BJ (cell line): ENCODE data around the gene SH3BP5L. TPM values are rescaled to one million over a fixed set of nuclear protein-coding genes. Genes with fewer than 3 reads are reported as not detected.

Experiments used
- CTCF ChIA-PET: fragments of 350-600 bp; formaldehyde crosslinking; extraction: SDS; loops from one replicate; lab custom pipeline; 2021; ENCODE audit warnings: antibody characterized with exemption, inconsistent platforms; lab: Yijun Ruan, JAX
- POLR2A ChIA-PET: fragments of 300-600 bp; sonication (Branson Sonifier 250); formaldehyde crosslinking; extraction: SDS; loops from one replicate; lab custom pipeline; 2021; ENCODE audit warnings: antibody characterized with exemption; lab: Charles Lee
- DNase-seq: peaks from one replicate; pipeline ENCODE4 v3.0.0-alpha.2; 2011; ENCODE audit warnings: low read depth
- H3K27me3 ChIP-seq: 2 replicates; pipeline ENCODE4 v1.6.0; 2011; ENCODE audit warnings: low read length; ENCODE audit not compliant: control insufficient read depth, insufficient read depth
- H3K36me3 ChIP-seq: 2 replicates; pipeline ENCODE4 v1.5.1; 2011; ENCODE audit warnings: low read length; ENCODE audit not compliant: control insufficient read depth, insufficient read depth
- H3K4me3 ChIP-seq: 2 replicates; pipeline ENCODE4 v1.5.1; 2011; ENCODE audit warnings: low read depth, mild to moderate bottlenecking, control low read depth, low read length
- CTCF ChIP-seq: IDR thresholded peaks from 2 replicates; pipeline ENCODE4 v1.5.1; 2011; ENCODE audit warnings: low read depth, mild to moderate bottlenecking, control low read depth, inconsistent platforms, low read length, moderate library complexity; ENCODE audit not compliant: insufficient read depth
- polyA plus RNA-seq: library from polyadenylated mRNA; depleted of rRNA; stranded (reverse); fragments of >200 nt; gene quantifications from 2 replicates; pipeline ENCODE4 v1.2.3, GENCODE V29; 2011

Gene SH3BP5L
- polyA plus RNA-seq, 1 experiment, result 32.5 TPM

GRCh38 chr1:248815407-248816034 lies 10.2 kb downstream of the SH3BP5L start:
- peaks cover 51% of the 10 kb centered on the region for H3K36me3 ChIP-seq
- TF ChIP-seq CTCF, result no peak
- ChIA-PET POLR2A (no interaction called here), CTCF (no interaction called here)
- H3K4me3 ChIP-seq, result no peak overlapping the region
- no peaks in the 10 kb centered on the region for H3K27me3 ChIP-seq
- DNase-seq, result no peak

GRCh38 chr1:248814351-248814750 lies 11.4 kb downstream of the SH3BP5L start:
- ChIA-PET CTCF (no interaction called here), POLR2A (no interaction called here)
- no peak overlapping the region for H3K4me3 ChIP-seq
- no peaks in the 10 kb centered on the region for H3K27me3 ChIP-seq
- TF ChIP-seq CTCF, result no peak
- no peak for DNase-seq
- H3K36me3 ChIP-seq, result peaks cover 47% of the 10 kb centered on the region

DNA sequence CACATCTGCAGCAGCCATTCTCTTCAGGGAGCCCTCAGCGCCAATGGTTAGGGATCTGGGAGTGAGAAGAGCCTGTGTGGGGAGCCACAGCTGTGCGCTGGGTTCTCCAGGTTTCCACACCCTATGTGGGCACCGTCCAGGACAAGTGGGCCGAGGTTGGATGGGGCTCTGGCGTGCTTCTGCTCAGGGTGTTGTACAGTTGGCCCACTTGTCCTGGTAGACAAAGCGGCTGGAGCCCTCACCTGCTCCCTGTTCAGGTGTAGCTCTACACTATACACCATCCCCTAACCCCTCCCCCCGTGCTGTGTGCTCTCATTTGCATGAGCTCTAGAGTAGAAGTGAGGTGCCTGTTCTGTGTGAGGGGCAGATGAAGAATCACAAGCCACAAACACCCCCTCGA lies 12.2 kb downstream of the SH3BP5L start:
- Histone ChIP-seq H3K27me3 (no peaks in the 10 kb centered on the region), H3K4me3 (no peak overlapping the region), H3K36me3 (peaks cover 45% of the 10 kb centered on the region)
- TF ChIP-seq CTCF, result no peak
- no peak for DNase-seq
- ChIA-PET CTCF (no interaction called here), POLR2A (no interaction called here)

DNA sequence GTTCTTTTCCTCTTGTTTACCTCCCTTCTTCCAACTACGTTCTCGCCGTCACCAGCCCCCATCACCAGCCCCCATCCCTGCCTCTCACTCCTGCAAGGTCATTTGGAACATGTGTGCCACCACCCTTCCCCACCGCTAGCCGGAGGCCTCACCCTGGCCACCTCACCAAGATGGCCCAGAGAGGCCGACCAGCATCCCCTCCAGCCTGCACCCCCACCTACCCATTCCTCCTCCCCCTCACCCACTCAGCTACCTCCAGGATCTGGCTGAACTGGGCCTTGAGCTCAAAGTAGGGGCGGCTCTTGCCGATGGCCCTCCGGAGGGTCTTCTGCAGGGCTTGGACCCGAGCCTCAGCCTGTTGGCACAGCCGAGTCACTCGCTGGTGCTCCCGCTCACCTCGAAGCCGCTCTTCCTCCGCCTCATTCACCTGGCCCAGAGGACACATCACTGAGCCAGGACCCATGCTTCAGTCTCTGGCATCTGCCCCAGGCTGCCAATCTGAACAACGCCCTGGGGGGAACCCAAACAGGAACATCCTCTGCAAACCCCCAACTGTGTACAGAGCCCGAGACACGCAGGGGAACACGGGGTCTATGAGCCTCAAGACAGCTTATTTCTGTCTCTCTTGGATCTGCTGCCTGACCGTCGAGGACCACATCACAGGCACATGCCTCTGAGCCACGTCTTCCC lies 12.8 kb downstream of the SH3BP5L start:
- H3K36me3 ChIP-seq, result peaks cover 44% of the 10 kb centered on the region
- TF ChIP-seq CTCF, result no peak
- ChIA-PET POLR2A (no interaction called here), CTCF (interaction anchor here (1.4 kb wide), 1 partner anchor 8 kb away, joined by 3 read pairs; no protein-coding TSS in a partner anchor)
- H3K4me3 ChIP-seq, result no peak overlapping the region
- no peak for DNase-seq
- no peaks in the 10 kb centered on the region for H3K27me3 ChIP-seq
